Vagina (tissue), 2 donors: ENCODE data around the gene PKP4.

Experiments
- POLR2A ChIP-seq, 2 donors: fragments of 450-650 bp; IDR thresholded peaks; one replicate each; pipeline ENCODE4 v1.6.1; 2017; ENCODE audit warnings: antibody characterized with exemption in 2 of 2, mild to moderate bottlenecking in 2 of 2, moderate library complexity in 2 of 2
- POLR2AphosphoS5 ChIP-seq, 2 donors: sonication (generic); formaldehyde crosslinking; IDR thresholded peaks; one replicate each; pipeline ENCODE4 v1.9.0; 2017; ENCODE audit warnings: antibody characterized with exemption in 2 of 2, mild to moderate bottlenecking in 2 of 2, low read depth in 1 of 2; ENCODE audit not compliant: insufficient read depth in 1 of 2
- TF ChIP-seq, protein P1 (sequence below), 3 experiments: fragments of 450-650 bp in 2 of 3; fragments of 200-600 bp in 1 of 3; sonication (generic) in 1 of 3; IDR thresholded peaks; one replicate each; pipeline ENCODE4 v1.5.1; 2017 to 2019; ENCODE audit warnings: antibody characterized with exemption in 3 of 3, mild to moderate bottlenecking in 2 of 3, moderate library complexity in 2 of 3

GRCh38 chr2:158411748-158412147 lies 45.0 kb upstream of the PKP4 start:
- no peak for TF ChIP-seq POLR2A (IDR thresholded peaks at IDR 0.05)
- TF ChIP-seq, protein P1, sequence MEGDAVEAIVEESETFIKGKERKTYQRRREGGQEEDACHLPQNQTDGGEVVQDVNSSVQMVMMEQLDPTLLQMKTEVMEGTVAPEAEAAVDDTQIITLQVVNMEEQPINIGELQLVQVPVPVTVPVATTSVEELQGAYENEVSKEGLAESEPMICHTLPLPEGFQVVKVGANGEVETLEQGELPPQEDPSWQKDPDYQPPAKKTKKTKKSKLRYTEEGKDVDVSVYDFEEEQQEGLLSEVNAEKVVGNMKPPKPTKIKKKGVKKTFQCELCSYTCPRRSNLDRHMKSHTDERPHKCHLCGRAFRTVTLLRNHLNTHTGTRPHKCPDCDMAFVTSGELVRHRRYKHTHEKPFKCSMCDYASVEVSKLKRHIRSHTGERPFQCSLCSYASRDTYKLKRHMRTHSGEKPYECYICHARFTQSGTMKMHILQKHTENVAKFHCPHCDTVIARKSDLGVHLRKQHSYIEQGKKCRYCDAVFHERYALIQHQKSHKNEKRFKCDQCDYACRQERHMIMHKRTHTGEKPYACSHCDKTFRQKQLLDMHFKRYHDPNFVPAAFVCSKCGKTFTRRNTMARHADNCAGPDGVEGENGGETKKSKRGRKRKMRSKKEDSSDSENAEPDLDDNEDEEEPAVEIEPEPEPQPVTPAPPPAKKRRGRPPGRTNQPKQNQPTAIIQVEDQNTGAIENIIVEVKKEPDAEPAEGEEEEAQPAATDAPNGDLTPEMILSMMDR (IDR thresholded peaks at IDR 0.05) = no peak
- TF ChIP-seq POLR2AphosphoS5 (IDR thresholded peaks at IDR 0.05; ENCODE audit: insufficient read depth in 1 of 2, low read depth in 1 of 2) = no peak
